ENCODE results near the gene SIGLEC12.

The SIGLEC12 gene

DNA sequence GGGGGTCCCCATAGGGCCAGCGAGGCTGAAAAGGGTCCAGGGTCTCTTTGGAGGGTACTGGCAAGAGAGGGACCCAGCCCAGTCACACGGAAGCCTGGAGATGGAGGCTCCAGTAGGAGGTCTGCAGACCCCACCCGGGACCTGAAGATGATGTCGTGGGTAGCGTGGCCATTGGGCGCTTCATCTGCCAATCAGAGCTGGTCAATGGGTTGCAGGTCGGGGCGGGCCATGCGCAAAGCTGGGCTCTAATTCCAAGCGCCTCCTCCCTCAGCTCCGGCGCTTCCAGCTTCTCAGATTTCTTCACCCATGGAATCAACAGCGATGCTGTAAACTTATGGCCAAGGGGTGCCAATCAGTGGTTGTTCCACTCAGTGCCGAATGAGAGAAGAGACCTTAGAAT, 10.9 kb downstream of the SIGLEC12 start:
- Histone ChIP-seq H3K36me3 (replicated peaks in 1 of 2; ENCODE audit: control insufficient read depth in 2 of 2, insufficient read depth in 2 of 2, low read length in 2 of 2) (no peaks in the 10 kb centered on the region), H2BK5ac (ENCODE audit: low read length) (no peak overlapping the region), H3K9me3 (replicated peaks in 1 of 2; ENCODE audit: control insufficient read depth in 2 of 2, insufficient read depth in 1 of 2, low read depth in 1 of 2, low read length in 2 of 2) (peaks cover 0 to 25% of the 10 kb centered on the region in 2 donors), H4K91ac (ENCODE audit: low read depth, low read length, poor library complexity) (no peak overlapping the region), H2AFZ (ENCODE audit: low read length) (no peak overlapping the region), H3K23ac (ENCODE audit: low read depth, low read length, poor library complexity) (no peak overlapping the region), H3K14ac (ENCODE audit: low read length) (no peak overlapping the region), H3K4me2 (ENCODE audit: insufficient read depth, low read length, poor library complexity, severe bottlenecking) (no peak overlapping the region), H2BK12ac (ENCODE audit: low read length) (no peak overlapping the region), H3K18ac (ENCODE audit: low read length) (no peak overlapping the region), H3K27ac (replicated peaks; ENCODE audit: low read length) (no peak overlapping the region), H2AK5ac (ENCODE audit: low read depth, low read length) (no peak overlapping the region), H3K4me1 (ENCODE audit: control insufficient read depth in 2 of 2, insufficient read depth in 1 of 2, low read depth in 1 of 2, low read length in 2 of 2) (no peaks in the 10 kb centered on the region), H3K4me3 (ENCODE audit: low read length in 2 of 2) (no peak overlapping the region), H2BK15ac (ENCODE audit: low read length) (no peak overlapping the region), H4K8ac (ENCODE audit: low read depth, low read length) (no peak overlapping the region), H3K9ac (ENCODE audit: low read depth, low read length, poor library complexity) (no peak overlapping the region), H3K79me1 (ENCODE audit: low read depth, low read length) (no peaks in the 10 kb centered on the region), H2BK120ac (ENCODE audit: low read depth, low read length) (no peak overlapping the region), H3K27me3 (ENCODE audit: control insufficient read depth in 3 of 3, insufficient read depth in 3 of 3, low read depth in 1 of 3, low read length in 3 of 3) (peaks cover 0 to 6% (median 0%) of the 10 kb centered on the region in 3 experiments), H3K4ac (ENCODE audit: low read length) (no peak overlapping the region)
- no peak for DNase-seq (ENCODE audit: low spot score)
- WGBS, 2 donors (ENCODE audit: extremely low coverage in 2 of 2, insufficient read length in 2 of 2, insufficient replicate concordance in 1 of 2), result no CpG with 5 or more reads among the region's 14 CpGs

DNA sequence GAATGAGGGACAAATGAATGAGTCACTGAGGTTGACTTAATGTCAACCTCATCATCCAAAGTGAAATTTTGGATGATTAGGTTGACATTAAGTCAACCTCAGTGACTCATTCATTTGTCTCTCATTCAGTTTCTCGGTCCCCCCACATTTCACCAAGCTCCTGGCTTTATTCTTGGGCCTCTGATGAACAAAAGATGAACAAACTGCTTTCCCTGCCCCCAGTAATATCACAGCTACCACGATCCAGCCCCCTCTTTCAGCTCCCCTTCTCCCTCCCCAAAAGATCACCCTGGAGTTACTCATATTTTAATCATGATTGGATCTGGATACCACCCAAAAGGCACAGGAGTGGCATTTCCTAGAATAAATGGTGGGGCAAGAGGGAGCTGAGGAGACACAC, 12.5 kb downstream of the SIGLEC12 start:
- no peak overlapping the region for H3K4me3 ChIP-seq (ENCODE audit: low read length in 2 of 2)
- H3K23ac ChIP-seq (ENCODE audit: low read depth, low read length, poor library complexity), result no peak overlapping the region
- no peak overlapping the region for H3K18ac ChIP-seq (ENCODE audit: low read length)
- no peak overlapping the region for H2AK5ac ChIP-seq (ENCODE audit: low read depth, low read length)
- H3K4ac ChIP-seq (ENCODE audit: low read length), result no peak overlapping the region
- no peak overlapping the region for H3K27ac ChIP-seq (replicated peaks; ENCODE audit: low read length)
- H3K4me2 ChIP-seq (ENCODE audit: insufficient read depth, low read length, poor library complexity, severe bottlenecking), result no peak overlapping the region
- no CpG with 5 or more reads among the region's 2 CpGs for WGBS, 2 donors (ENCODE audit: extremely low coverage in 2 of 2, insufficient read length in 2 of 2, insufficient replicate concordance in 1 of 2)
- no peak overlapping the region for H3K9ac ChIP-seq (ENCODE audit: low read depth, low read length, poor library complexity)
- H2BK15ac ChIP-seq (ENCODE audit: low read length), result no peak overlapping the region
- no peak overlapping the region for H2BK12ac ChIP-seq (ENCODE audit: low read length)
- no peak overlapping the region for H2AFZ ChIP-seq (ENCODE audit: low read length)
- H3K79me1 ChIP-seq (ENCODE audit: low read depth, low read length), result no peaks in the 10 kb centered on the region
- H4K8ac ChIP-seq (ENCODE audit: low read depth, low read length), result no peak overlapping the region
- H3K4me1 ChIP-seq (ENCODE audit: control insufficient read depth in 2 of 2, insufficient read depth in 1 of 2, low read depth in 1 of 2, low read length in 2 of 2), result no peaks in the 10 kb centered on the region
- H2BK5ac ChIP-seq (ENCODE audit: low read length), result no peak overlapping the region
- no peak overlapping the region for H3K14ac ChIP-seq (ENCODE audit: low read length)
- no peak overlapping the region for H2BK120ac ChIP-seq (ENCODE audit: low read depth, low read length)
- H4K91ac ChIP-seq (ENCODE audit: low read depth, low read length, poor library complexity), result no peak overlapping the region
- peaks cover 0 to 6% (median 0%) of the 10 kb centered on the region in 3 experiments for H3K27me3 ChIP-seq (ENCODE audit: control insufficient read depth in 3 of 3, insufficient read depth in 3 of 3, low read depth in 1 of 3, low read length in 3 of 3)
- no peaks in the 10 kb centered on the region for H3K36me3 ChIP-seq (replicated peaks in 1 of 2; ENCODE audit: control insufficient read depth in 2 of 2, insufficient read depth in 2 of 2, low read length in 2 of 2)
- no peak for DNase-seq (ENCODE audit: low spot score)
- H3K9me3 ChIP-seq (replicated peaks in 1 of 2; ENCODE audit: control insufficient read depth in 2 of 2, insufficient read depth in 1 of 2, low read depth in 1 of 2, low read length in 2 of 2), result peaks cover 0 to 30% of the 10 kb centered on the region in 2 donors

DNA sequence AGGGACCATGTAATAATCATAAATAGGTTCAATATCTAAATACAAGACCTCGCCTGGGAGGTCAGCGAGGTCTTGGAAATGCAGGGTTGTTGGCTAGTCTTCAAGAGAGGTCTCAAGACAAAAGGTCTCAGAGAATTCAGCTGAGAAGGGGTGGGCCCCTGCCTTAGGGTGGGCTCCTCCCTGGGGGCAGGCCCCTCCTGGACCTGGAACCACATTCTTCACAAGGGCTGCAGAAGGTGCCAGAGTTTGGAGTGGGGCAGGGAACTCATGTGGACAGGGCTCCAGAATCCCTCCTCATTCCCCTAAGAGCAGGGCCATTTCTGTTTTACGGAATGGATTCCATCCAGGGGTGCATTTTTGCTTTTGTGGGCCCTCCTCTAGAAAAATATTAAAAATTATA, 13.1 kb downstream of the SIGLEC12 start:
- Histone ChIP-seq H3K4me3 (ENCODE audit: low read length in 2 of 2) (no peak overlapping the region), H3K14ac (ENCODE audit: low read length) (no peak overlapping the region), H2BK15ac (ENCODE audit: low read length) (no peak overlapping the region), H3K27ac (replicated peaks; ENCODE audit: low read length) (no peak overlapping the region), H3K9ac (ENCODE audit: low read depth, low read length, poor library complexity) (no peak overlapping the region), H3K27me3 (ENCODE audit: control insufficient read depth in 3 of 3, insufficient read depth in 3 of 3, low read depth in 1 of 3, low read length in 3 of 3) (peaks cover 0 to 6% (median 0%) of the 10 kb centered on the region in 3 experiments), H2AFZ (ENCODE audit: low read length) (no peak overlapping the region), H3K9me3 (replicated peaks in 1 of 2; ENCODE audit: control insufficient read depth in 2 of 2, insufficient read depth in 1 of 2, low read depth in 1 of 2, low read length in 2 of 2) (peaks cover 0 to 34% of the 10 kb centered on the region in 2 donors), H2BK5ac (ENCODE audit: low read length) (no peak overlapping the region), H3K4me2 (ENCODE audit: insufficient read depth, low read length, poor library complexity, severe bottlenecking) (no peak overlapping the region), H4K91ac (ENCODE audit: low read depth, low read length, poor library complexity) (no peak overlapping the region), H2BK120ac (ENCODE audit: low read depth, low read length) (no peak overlapping the region), H3K18ac (ENCODE audit: low read length) (no peak overlapping the region), H3K79me1 (ENCODE audit: low read depth, low read length) (no peaks in the 10 kb centered on the region), H3K4me1 (ENCODE audit: control insufficient read depth in 2 of 2, insufficient read depth in 1 of 2, low read depth in 1 of 2, low read length in 2 of 2) (no peaks in the 10 kb centered on the region), H2BK12ac (ENCODE audit: low read length) (no peak overlapping the region), H3K36me3 (replicated peaks in 1 of 2; ENCODE audit: control insufficient read depth in 2 of 2, insufficient read depth in 2 of 2, low read length in 2 of 2) (no peaks in the 10 kb centered on the region), H2AK5ac (ENCODE audit: low read depth, low read length) (no peak overlapping the region), H4K8ac (ENCODE audit: low read depth, low read length) (no peak overlapping the region), H3K4ac (ENCODE audit: low read length) (no peak overlapping the region), H3K23ac (ENCODE audit: low read depth, low read length, poor library complexity) (no peak overlapping the region)
- no peak for DNase-seq (ENCODE audit: low spot score)
- WGBS, 2 donors (ENCODE audit: extremely low coverage in 2 of 2, insufficient read length in 2 of 2, insufficient replicate concordance in 1 of 2), result no CpG with 5 or more reads among the region's 3 CpGs

GRCh38 chr19:51485960-51486660, 15.5 kb downstream of the SIGLEC12 start:
- no peak overlapping the region for H2BK5ac ChIP-seq (ENCODE audit: low read length)
- DNase-seq (ENCODE audit: low spot score), result no peak
- peaks cover 0 to 24% of the 10 kb centered on the region in 2 donors for H3K9me3 ChIP-seq (replicated peaks in 1 of 2; ENCODE audit: control insufficient read depth in 2 of 2, insufficient read depth in 1 of 2, low read depth in 1 of 2, low read length in 2 of 2)
- H3K23ac ChIP-seq (ENCODE audit: low read depth, low read length, poor library complexity), result no peak overlapping the region
- no peak overlapping the region for H3K4me3 ChIP-seq (ENCODE audit: low read length in 2 of 2)
- no peak overlapping the region for H2AFZ ChIP-seq (ENCODE audit: low read length)
- no peak overlapping the region for H2BK15ac ChIP-seq (ENCODE audit: low read length)
- H2AK5ac ChIP-seq (ENCODE audit: low read depth, low read length), result no peak overlapping the region
- H4K8ac ChIP-seq (ENCODE audit: low read depth, low read length), result no peak overlapping the region
- H4K91ac ChIP-seq (ENCODE audit: low read depth, low read length, poor library complexity), result no peak overlapping the region
- H2BK120ac ChIP-seq (ENCODE audit: low read depth, low read length), result no peak overlapping the region
- H3K36me3 ChIP-seq (replicated peaks in 1 of 2; ENCODE audit: control insufficient read depth in 2 of 2, insufficient read depth in 2 of 2, low read length in 2 of 2), result no peaks in the 10 kb centered on the region
- H3K4ac ChIP-seq (ENCODE audit: low read length), result no peak overlapping the region
- H3K4me2 ChIP-seq (ENCODE audit: insufficient read depth, low read length, poor library complexity, severe bottlenecking), result no peak overlapping the region
- H3K27me3 ChIP-seq (ENCODE audit: control insufficient read depth in 3 of 3, insufficient read depth in 3 of 3, low read depth in 1 of 3, low read length in 3 of 3), result peaks cover 0 to 6% (median 0%) of the 10 kb centered on the region in 3 experiments
- WGBS, 2 donors (ENCODE audit: extremely low coverage in 2 of 2, insufficient read length in 2 of 2, insufficient replicate concordance in 1 of 2), result 100% methylated on average over 1 of the region's 5 CpGs
- H2BK12ac ChIP-seq (ENCODE audit: low read length), result no peak overlapping the region
- H3K18ac ChIP-seq (ENCODE audit: low read length), result no peak overlapping the region
- no peaks in the 10 kb centered on the region for H3K79me1 ChIP-seq (ENCODE audit: low read depth, low read length)
- H3K4me1 ChIP-seq (ENCODE audit: control insufficient read depth in 2 of 2, insufficient read depth in 1 of 2, low read depth in 1 of 2, low read length in 2 of 2), result no peaks in the 10 kb centered on the region
- no peak overlapping the region for H3K14ac ChIP-seq (ENCODE audit: low read length)
- no peak overlapping the region for H3K27ac ChIP-seq (replicated peaks; ENCODE audit: low read length)
- no peak overlapping the region for H3K9ac ChIP-seq (ENCODE audit: low read depth, low read length, poor library complexity)
